TTC549 (cell line): ENCODE results near the gene HOXC12.

ENCODE experiments used
- FAIRE-seq: peaks from 2 replicates; lab custom pipeline; 2012; peaks lifted over from hg19 to GRCh38; lab: Jason Lieb, UNC

Gene HOXC12

GRCh38 chr12:53956251-53956887, 1.7 kb downstream of the HOXC12 start:
- FAIRE-seq, result no peak

- no peak for FAIRE-seq
These were observed 2.3 kb downstream of the HOXC12 start for GRCh38 chr12:53956914-53957536.

- no peak for FAIRE-seq
These were observed 3.4 kb downstream of the HOXC12 start for GRCh38 chr12:53958128-53958527.

- no peak for FAIRE-seq
These were observed 4.6 kb downstream of the HOXC12 start for GRCh38 chr12:53959314-53959713.

GRCh38 chr12:53960187-53961024, 5.7 kb downstream of the HOXC12 start:
- FAIRE-seq, result no peak

- no peak for FAIRE-seq
These were observed 6.5 kb downstream of the HOXC12 start for GRCh38 chr12:53961025-53961761.

GRCh38 chr12:53963005-53963404, 8.3 kb downstream of the HOXC12 start:
- no peak for FAIRE-seq

GRCh38 chr12:53963434-53964314, 9.0 kb downstream of the HOXC12 start:
- FAIRE-seq, result no peak

GRCh38 chr12:53964315-53964713, 9.6 kb downstream of the HOXC12 start:
- FAIRE-seq, result no peak

- FAIRE-seq, result no peak
These were observed 10.8 kb downstream of the HOXC12 start for GRCh38 chr12:53965281-53966084.

- no peak for FAIRE-seq
These were observed 11.3 kb downstream of the HOXC12 start for GRCh38 chr12:53966085-53966384.

- FAIRE-seq, result no peak
These were observed 11.9 kb downstream of the HOXC12 start for GRCh38 chr12:53966385-53967133.

- FAIRE-seq, result no peak
These were observed 12.8 kb downstream of the HOXC12 start for GRCh38 chr12:53967421-53967925.

GRCh38 chr12:53968214-53969127, 13.8 kb downstream of the HOXC12 start:
- FAIRE-seq, result no peak

- no peak for FAIRE-seq
These were observed 15.0 kb downstream of the HOXC12 start for GRCh38 chr12:53969588-53970259.

- no peak for FAIRE-seq
These were observed 15.7 kb downstream of the HOXC12 start for GRCh38 chr12:53970451-53970850.

GRCh38 chr12:53971129-53971528, 16.4 kb downstream of the HOXC12 start:
- no peak for FAIRE-seq

- no peak for FAIRE-seq
These were observed 17.0 kb downstream of the HOXC12 start for GRCh38 chr12:53971686-53972085.
